HL-60 (cell line): ENCODE measurements around the gene IGHMBP2.

Source experiments
- DNase-seq, 2 experiments: peaks; one replicate each; pipeline ENCODE4 v3.0.0-alpha.2; 2010 to 2020; ENCODE audit warnings: low read depth in 1 of 2, low spot score in 1 of 2
- H3K27ac ChIP-seq: fragments of 250-450 bp; sonication (Bioruptor Pico); replicated peaks from 2 replicates; pipeline ENCODE4 v1.5.1; 2020; ENCODE audit warnings: mild to moderate bottlenecking, moderate library complexity
- H3K27me3 ChIP-seq: fragments of 250-450 bp; sonication (Bioruptor Pico); 2 replicates; pipeline ENCODE4 v1.5.1; 2021; ENCODE audit warnings: mild to moderate bottlenecking, moderate library complexity; ENCODE audit not compliant: insufficient read depth, poor library complexity, severe bottlenecking
- H3K4me3 ChIP-seq: replicated peaks from 2 replicates; pipeline ENCODE4 v1.5.1; 2011; ENCODE audit warnings: mild to moderate bottlenecking, control low read depth, low read length; ENCODE audit not compliant: insufficient read depth
- GABPA ChIP-seq: IDR thresholded peaks from 2 replicates; pipeline ENCODE4 v1.6.1; 2012; ENCODE audit warnings: low read depth
- POLR2AphosphoS5 ChIP-seq: IDR thresholded peaks from 2 replicates; pipeline ENCODE4 v1.6.1; 2012; ENCODE audit warnings: low read depth
- SPI1 ChIP-seq: IDR thresholded peaks from 2 replicates; pipeline ENCODE4 v1.6.1; 2012; ENCODE audit warnings: low read depth, mild to moderate bottlenecking, borderline replicate concordance
- TF ChIP-seq, protein P1 (sequence below): IDR thresholded peaks from 2 replicates; pipeline ENCODE4 v1.6.1; 2012; ENCODE audit warnings: low read depth; ENCODE audit not compliant: insufficient replicate concordance
- TF ChIP-seq, protein P2 (sequence below): IDR thresholded peaks from one replicate; pipeline ENCODE4 v1.5.1; 2011; ENCODE audit warnings: low read length, control low read depth, inconsistent platforms; ENCODE audit not compliant: insufficient read depth

IGHMBP2 gene

DNA sequence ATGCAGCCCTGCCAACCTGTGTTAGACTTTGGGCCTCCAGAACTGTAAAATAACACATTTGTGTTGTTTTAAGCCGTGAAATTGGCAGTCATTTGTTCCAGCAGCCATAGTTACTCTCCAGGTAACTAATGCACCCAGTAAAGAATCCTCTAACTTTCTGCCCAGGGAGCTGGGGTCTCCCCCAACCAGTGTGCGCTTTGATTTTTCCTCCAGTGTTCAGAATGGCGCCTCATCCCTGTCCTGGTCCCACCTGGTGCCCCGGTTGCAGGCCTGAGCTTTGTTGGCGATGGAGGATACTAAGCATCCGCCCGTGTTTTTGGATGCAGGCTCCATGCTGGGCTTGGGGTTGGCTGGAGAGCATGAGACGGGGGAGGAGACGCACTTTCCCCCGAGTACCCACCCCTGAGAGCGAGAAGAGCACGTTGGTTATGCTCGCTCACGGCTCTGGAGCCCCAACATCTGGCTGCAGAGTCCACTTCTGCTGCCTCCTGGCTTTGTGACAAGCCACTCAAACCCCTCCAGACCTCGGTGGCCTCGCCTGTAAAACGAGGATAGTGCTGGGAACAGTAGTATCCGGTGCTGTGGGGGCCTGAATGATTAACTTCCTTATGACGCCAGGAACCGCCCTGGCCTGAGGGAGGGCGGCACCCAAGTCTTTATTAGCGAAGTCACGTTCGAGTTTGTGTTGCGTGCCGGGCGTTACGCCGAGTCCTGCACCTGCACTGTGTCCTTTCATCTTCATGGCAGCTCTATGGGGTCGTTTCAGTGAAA is 51.3 kb downstream of the IGHMBP2 start:
- no peak overlapping the region for H3K27ac ChIP-seq
- no peak overlapping the region for H3K4me3 ChIP-seq
- no peaks in the 10 kb centered on the region for H3K27me3 ChIP-seq
- peak; percentile 29 to 54 for DNase-seq
- TF ChIP-seq, protein P1, sequence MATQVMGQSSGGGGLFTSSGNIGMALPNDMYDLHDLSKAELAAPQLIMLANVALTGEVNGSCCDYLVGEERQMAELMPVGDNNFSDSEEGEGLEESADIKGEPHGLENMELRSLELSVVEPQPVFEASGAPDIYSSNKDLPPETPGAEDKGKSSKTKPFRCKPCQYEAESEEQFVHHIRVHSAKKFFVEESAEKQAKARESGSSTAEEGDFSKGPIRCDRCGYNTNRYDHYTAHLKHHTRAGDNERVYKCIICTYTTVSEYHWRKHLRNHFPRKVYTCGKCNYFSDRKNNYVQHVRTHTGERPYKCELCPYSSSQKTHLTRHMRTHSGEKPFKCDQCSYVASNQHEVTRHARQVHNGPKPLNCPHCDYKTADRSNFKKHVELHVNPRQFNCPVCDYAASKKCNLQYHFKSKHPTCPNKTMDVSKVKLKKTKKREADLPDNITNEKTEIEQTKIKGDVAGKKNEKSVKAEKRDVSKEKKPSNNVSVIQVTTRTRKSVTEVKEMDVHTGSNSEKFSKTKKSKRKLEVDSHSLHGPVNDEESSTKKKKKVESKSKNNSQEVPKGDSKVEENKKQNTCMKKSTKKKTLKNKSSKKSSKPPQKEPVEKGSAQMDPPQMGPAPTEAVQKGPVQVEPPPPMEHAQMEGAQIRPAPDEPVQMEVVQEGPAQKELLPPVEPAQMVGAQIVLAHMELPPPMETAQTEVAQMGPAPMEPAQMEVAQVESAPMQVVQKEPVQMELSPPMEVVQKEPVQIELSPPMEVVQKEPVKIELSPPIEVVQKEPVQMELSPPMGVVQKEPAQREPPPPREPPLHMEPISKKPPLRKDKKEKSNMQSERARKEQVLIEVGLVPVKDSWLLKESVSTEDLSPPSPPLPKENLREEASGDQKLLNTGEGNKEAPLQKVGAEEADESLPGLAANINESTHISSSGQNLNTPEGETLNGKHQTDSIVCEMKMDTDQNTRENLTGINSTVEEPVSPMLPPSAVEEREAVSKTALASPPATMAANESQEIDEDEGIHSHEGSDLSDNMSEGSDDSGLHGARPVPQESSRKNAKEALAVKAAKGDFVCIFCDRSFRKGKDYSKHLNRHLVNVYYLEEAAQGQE: no peak
- TF ChIP-seq POLR2AphosphoS5 (no peak), SPI1 (no peak), GABPA (no peak)
- TF ChIP-seq, protein P2, sequence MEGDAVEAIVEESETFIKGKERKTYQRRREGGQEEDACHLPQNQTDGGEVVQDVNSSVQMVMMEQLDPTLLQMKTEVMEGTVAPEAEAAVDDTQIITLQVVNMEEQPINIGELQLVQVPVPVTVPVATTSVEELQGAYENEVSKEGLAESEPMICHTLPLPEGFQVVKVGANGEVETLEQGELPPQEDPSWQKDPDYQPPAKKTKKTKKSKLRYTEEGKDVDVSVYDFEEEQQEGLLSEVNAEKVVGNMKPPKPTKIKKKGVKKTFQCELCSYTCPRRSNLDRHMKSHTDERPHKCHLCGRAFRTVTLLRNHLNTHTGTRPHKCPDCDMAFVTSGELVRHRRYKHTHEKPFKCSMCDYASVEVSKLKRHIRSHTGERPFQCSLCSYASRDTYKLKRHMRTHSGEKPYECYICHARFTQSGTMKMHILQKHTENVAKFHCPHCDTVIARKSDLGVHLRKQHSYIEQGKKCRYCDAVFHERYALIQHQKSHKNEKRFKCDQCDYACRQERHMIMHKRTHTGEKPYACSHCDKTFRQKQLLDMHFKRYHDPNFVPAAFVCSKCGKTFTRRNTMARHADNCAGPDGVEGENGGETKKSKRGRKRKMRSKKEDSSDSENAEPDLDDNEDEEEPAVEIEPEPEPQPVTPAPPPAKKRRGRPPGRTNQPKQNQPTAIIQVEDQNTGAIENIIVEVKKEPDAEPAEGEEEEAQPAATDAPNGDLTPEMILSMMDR: no peak

DNA sequence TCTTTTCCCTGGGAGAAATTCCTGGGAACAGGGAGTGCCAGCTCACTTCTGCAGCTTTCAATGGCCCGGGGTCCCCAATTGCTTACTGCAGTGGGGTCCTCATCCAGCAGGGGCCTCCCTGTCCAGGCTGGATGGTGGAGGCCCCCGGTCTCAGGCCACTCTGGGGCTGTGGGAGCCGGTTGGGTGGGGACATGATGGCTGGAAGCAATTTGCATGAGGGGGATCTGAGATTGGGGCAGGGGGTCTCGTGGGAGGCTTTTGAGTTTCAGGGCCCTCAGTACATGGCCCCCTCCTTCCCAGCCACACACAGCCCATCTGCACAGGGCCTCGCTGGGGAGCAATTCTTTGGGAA is 51.9 kb downstream of the IGHMBP2 start:
- TF ChIP-seq, protein P1: no peak
- no peak for TF ChIP-seq GABPA
- no peak for TF ChIP-seq POLR2AphosphoS5
- no peaks in the 10 kb centered on the region for H3K27me3 ChIP-seq
- H3K4me3 ChIP-seq: no peak overlapping the region
- DNase-seq: no peak
- no peak overlapping the region for H3K27ac ChIP-seq

DNA sequence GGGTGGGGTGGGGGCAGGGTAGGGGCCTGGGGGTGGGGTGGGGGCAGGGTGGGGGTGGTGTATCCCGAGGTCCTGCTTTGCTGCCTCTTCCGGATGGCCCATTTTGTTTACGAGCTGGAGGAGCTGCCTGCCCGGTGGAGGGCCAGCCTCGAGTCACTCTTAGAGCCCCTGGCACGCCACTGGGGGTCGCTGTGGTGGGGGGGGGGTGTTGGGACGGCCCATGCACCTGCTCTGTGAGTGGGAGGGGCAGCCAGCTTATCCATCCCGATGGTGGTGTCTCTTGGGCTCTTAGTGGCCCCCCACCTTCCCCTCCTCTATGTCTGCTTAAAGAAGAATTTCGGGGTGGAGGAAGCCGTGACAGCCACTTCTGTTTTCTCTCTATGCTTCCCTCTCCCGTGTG is 52.5 kb downstream of the IGHMBP2 start:
- Histone ChIP-seq H3K27me3 (no peaks in the 10 kb centered on the region), H3K4me3 (no peak overlapping the region), H3K27ac (no peak overlapping the region)
- peak; percentile 40; the same call in 1 of the 2 replicates for TF ChIP-seq SPI1
- TF ChIP-seq, protein P1: no peak
- TF ChIP-seq, protein P2: peak; percentile 0
- peak in 1 of 2 experiments; percentile 49 for DNase-seq
